ENCODE results near the gene CSNK1A1.

- no peak for TF ChIP-seq CTCF (conservative IDR thresholded peaks at IDR 0.05; ENCODE audit: low read length)
- no peak for TF ChIP-seq EZH2phosphoT487 (IDR thresholded peaks at IDR 0.05; ENCODE audit: borderline replicate concordance, low read depth, low read length)
Observed at GRCh38 chr5:149594206-149594895, 43.1 kb upstream of the CSNK1A1 start.
